ENCODE data around the gene HSPB8. TPM values are rescaled to one million over a fixed set of nuclear protein-coding genes. Genes with fewer than 3 reads are reported as not detected.

Gene HSPB8
- total and polyA plus RNA-seq, 2 of the 8 experiments (the other 6 are each of a cell fraction or from before 2014, with no cell fraction given): 11.7 to 28.2 TPM

DNA sequence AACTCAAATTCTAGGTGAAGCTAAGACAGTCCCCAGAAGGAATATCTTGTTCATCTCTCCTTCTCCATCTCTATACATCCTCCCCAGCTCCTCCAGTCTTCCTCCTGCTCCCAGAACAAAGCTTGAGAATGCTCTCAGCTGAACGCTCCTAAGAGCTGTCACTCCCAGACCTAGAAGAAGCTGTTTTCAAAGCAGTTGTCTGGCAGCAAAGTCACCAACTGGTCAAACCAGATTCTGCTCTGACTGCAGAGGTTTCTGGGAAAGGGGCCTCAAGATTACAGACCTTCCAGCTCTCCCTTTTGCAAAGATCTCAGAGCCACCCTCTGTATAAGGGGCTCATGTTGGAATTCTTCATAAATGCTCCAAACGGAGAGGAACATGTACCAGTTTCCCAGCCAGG is 9.6 kb upstream of the HSPB8 start (continued):
- TF ChIP-seq BACH1 (IDR thresholded peaks at IDR 0.05; ENCODE audit: low read length) (no peak), JUND (IDR thresholded peaks at IDR 0.05; ENCODE audit: low read length) (no peak), EZH2 (IDR thresholded peaks at IDR 0.05; ENCODE audit: low read depth, low read length, severe bottlenecking) (no peak), FOSL1 (IDR thresholded peaks at IDR 0.05; ENCODE audit: insufficient read depth, low read depth, low read length) (no peak), SIX5 (IDR thresholded peaks at IDR 0.05; ENCODE audit: low read depth, low read length) (no peak)
- TF ChIP-seq, protein P1, sequence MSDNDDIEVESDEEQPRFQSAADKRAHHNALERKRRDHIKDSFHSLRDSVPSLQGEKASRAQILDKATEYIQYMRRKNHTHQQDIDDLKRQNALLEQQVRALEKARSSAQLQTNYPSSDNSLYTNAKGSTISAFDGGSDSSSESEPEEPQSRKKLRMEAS (IDR thresholded peaks at IDR 0.05): no peak

All from H1 (cell line).